Measurements from ENCODE around the gene KCNIP1.
"Not testable (repeated sequence)": the region's sequence is repeated elsewhere in the genome, so short reads cannot be mapped to it uniquely, and the experiment has no call there.

The KCNIP1 gene

DNA sequence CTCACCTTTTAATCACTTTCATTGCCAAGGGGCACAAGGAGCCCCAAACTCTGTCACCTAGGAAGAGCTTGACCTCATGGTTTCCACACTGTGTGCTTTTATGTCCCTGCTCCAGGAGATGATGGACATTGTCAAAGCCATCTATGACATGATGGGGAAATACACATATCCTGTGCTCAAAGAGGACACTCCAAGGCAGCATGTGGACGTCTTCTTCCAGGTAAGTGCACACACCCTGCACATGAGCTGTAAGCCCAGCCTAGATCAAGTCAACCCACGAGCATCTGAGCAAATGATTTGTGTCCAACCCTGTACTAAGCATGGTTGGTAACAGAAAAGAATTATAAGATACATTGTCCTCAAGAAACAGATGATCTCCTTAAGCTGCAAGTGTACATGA is 228.9 kb downstream of the KCNIP1 start:
- no peak for DNase-seq

- DNase-seq, result no peak
These were observed 233.1 kb downstream of the KCNIP1 start for GRCh38 chr5:170736966-170737365.

- DNase-seq, result no peak
These were observed 233.8 kb downstream of the KCNIP1 start for GRCh38 chr5:170737591-170737990.

DNA sequence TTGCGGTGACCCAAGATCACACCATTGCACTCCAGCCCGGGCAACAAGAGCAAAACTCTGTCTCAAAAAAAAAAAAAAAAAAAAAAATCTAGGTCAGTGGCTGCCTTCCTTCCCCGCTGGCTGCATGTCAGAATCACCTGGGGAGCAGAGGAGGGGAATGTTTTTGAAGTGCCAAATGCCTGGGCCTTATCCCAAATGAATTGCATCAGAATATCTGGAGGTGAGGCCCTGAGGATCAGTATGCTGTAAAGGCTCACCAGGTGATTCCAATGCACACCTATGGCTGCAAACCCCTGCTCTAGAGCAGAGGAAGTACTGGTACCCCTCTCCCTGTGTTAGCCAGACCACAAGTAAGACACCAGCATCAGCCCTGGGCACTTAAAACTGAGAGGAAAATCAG is 235.0 kb downstream of the KCNIP1 start:
- DNase-seq, result no peak

GRCh38 chr5:170739446-170739845 is 235.6 kb downstream of the KCNIP1 start:
- DNase-seq, result no peak

GRCh38 chr5:170740551-170741205 is 236.9 kb downstream of the KCNIP1 start:
- DNase-seq, result no peak

GRCh38 chr5:170741801-170742200 is 238.0 kb downstream of the KCNIP1 start:
- no peak for DNase-seq

DNA sequence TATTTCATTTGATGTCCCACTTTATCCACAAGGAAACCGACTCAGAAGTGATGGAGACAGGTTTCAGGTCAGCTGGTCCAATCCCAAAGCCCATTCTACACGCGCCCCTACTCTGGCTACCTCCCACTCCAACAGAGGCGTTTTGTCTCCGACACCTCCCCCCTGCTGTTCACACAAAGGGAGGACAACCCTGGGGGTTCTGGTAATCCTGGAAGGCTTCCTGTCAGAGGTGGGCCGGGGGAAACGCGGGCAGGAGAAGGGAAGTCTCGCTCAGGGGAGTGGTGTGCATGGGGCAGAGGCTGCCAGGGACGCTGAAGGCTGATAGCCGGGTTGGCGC is 240.0 kb downstream of the KCNIP1 start:
- DNase-seq, result no peak

- no peak for DNase-seq
These were observed 241.8 kb downstream of the KCNIP1 start for GRCh38 chr5:170745481-170746071.

- no peak for DNase-seq
These were observed 242.5 kb downstream of the KCNIP1 start for GRCh38 chr5:170746075-170746960.

DNA sequence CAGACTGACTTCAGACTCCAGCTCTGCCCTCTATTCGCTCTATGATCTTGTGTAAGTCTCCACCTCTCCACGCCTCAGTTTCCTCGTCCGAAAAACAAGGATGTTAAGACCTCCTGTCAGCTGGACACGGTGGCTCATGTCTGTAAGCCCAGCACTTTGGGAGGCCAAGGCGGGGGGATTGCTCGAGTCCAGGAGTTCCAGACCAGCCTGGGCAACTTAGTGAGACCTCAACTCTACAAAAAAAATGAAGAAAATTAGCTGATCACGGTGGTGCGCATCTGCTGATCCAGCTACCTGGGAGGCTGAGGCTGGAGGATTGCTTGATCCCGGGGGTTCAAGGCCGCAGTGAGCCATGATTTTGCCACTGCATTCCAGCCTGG is 243.1 kb downstream of the KCNIP1 start:
- no peak for DNase-seq

GRCh38 chr5:170747357-170747756 is 243.5 kb downstream of the KCNIP1 start:
- no peak for DNase-seq

GRCh38 chr5:170747851-170748250 is 244.0 kb downstream of the KCNIP1 start:
- DNase-seq, result no peak

GRCh38 chr5:170748951-170749471 is 245.2 kb downstream of the KCNIP1 start:
- DNase-seq, result no peak

DNA sequence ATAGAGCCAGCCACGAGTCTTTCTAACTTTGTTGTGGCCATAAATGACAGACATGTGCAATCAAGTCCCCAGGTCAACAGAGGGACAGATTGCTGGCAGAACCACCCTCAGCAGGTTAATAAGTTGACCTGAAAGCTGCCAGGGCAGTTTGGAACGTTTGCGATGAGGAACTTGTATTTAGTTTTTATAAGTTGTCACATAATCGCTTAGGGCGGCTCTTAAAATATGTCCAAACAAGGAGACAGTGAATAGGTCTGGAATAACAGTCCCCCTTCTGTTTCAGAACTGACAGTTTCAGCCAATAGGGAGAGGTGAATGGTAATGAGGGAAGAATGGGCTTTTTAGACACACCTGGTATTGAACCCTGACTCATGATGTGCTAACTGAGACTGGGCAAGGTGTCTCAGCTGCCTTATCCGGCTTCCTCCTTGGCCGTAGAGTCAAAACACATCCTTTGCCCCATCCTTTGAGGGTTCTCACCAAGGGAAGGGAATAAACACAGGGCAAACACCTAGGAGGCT is 246.2 kb downstream of the KCNIP1 start:
- no peak for DNase-seq

GRCh38 chr5:170750791-170751190 is 247.0 kb downstream of the KCNIP1 start:
- DNase-seq, result no peak

- DNase-seq, result no peak
These were observed 247.8 kb downstream of the KCNIP1 start for GRCh38 chr5:170751631-170752030.

DNA sequence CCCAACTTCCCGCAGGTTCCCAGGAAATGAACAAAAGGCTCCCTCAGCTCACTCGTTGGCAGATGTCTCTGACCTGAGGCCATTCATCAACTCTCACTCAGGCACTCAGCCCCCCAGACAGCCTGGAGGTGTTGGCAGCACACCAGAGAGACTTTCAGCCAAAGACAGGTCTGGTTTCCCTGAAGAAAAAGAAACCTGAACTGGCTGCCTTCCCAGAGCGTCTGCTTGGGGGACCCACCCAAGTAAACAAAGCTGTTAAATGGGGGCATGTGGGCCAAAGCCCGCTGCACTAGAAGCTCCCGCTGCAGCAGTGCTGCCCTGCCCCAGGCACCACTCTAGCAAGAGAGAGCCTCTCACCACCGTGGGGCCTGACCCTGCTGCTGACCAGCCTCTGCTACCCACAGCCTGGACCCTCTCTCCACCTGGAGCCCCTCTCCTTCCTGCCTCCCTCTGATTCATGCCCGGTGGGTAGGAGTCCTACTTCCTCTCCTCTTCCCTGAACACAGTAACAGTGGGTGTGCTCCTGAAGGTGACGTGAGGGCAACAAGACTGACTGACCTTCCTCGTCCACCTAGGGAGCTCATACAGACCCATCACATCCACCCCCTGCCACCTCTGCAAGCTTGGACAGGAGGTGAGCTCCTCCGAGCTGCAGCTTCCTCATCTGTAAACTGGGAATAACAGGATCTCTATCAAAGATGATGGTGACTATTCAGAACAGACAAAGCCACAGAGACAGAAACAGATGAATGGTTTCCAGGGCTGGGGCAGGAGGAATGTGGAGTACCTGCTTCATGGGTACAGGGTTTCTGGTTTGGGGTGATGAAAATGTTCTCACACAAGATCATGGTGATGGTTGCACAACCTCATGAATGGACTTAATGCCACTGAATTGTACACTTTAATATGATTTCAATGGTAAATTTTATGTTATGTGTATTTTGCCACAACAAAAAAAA is 248.7 kb downstream of the KCNIP1 start:
- DNase-seq, result no peak

GRCh38 chr5:170753311-170753710 is 249.5 kb downstream of the KCNIP1 start:
- DNase-seq, result no peak

DNA sequence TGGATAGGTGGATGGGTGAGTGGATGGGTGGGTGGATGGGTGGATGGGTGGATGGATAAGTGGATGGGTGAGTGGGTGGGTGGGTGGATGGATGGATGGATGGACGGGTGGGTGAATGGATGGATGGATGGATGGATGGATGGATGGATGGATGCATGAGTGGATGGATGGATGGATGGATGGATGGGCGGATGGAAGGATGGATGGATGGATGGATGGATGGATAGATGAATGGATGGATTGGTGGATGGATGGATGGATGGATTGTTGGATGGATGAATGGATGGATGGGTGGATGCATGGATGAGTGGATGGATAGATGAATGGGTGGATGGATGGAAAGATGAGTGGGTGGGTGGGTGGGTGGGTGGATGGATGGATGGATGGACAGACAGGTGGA is 250.7 kb downstream of the KCNIP1 start:
- not testable (repeated sequence) for DNase-seq

GRCh38 chr5:170755679-170756456 is 252.0 kb downstream of the KCNIP1 start:
- DNase-seq, result no peak

GRCh38 chr5:170756691-170757090 is 252.9 kb downstream of the KCNIP1 start:
- DNase-seq, result no peak
